Heart right ventricle (tissue), 16 donors: Measurements from ENCODE around the gene TRAF7. TPM values are rescaled to one million over a fixed set of nuclear protein-coding genes. Genes with fewer than 3 reads are reported as not detected.
"Not testable (repeated sequence)": the region's sequence is repeated elsewhere in the genome, so short reads cannot be mapped to it uniquely, and the experiment has no call there.

Experiments used
- ATAC-seq, 8 donors: fragments of 200-7000 bp; cut with Tn5 transposase; one replicate each; pipeline ENCODE4 v1.9.1; 2020; ENCODE audit warnings: mild to moderate bottlenecking in 8 of 8, moderate library complexity in 8 of 8, moderate number of reproducible peaks in 1 of 8
- DNase-seq, 2 donors: peaks; one replicate each; pipeline ENCODE4 v3.0.0-alpha.2; 2020
- H3K27ac ChIP-seq, 10 donors: fragments of 200-600 bp; sonication (generic) in 2 of 10; one replicate each; pipeline versions ENCODE4 v1.5.0 to v1.8.0; 2020 to 2022; ENCODE audit warnings: mild to moderate bottlenecking in 3 of 10
- H3K27me3 ChIP-seq, 7 donors: fragments of 200-600 bp; one replicate each; pipeline ENCODE4 v1.8.0; 2021 to 2022; ENCODE audit warnings: mild to moderate bottlenecking in 2 of 7
- H3K36me3 ChIP-seq, 9 donors: fragments of 200-600 bp; sonication (generic) in 1 of 9; one replicate each; pipeline versions ENCODE4 v1.5.0 to v1.8.0; 2020 to 2022; ENCODE audit warnings: mild to moderate bottlenecking in 2 of 9
- H3K4me1 ChIP-seq, 9 donors: fragments of 200-600 bp; sonication (generic) in 1 of 9; one replicate each; pipeline versions ENCODE4 v1.5.0 to v1.8.0; 2020 to 2022; ENCODE audit warnings: mild to moderate bottlenecking in 4 of 9
- H3K4me3 ChIP-seq, 10 donors: fragments of 200-600 bp; sonication (generic) in 2 of 10; one replicate each; pipeline versions ENCODE4 v1.5.0 to v1.8.0; 2020 to 2022; ENCODE audit warnings: mild to moderate bottlenecking in 7 of 10, moderate library complexity in 2 of 10
- H3K9me3 ChIP-seq, 11 donors: fragments of 200-600 bp in 10 of 11; sonication (generic) in 2 of 11; one replicate each; pipeline versions ENCODE4 v1.5.0 to v1.8.0; 2013 to 2022; ENCODE audit warnings: mild to moderate bottlenecking in 2 of 11, control low read depth in 1 of 11, moderate library complexity in 1 of 11
- WGBS, 2 donors: extraction: QIAGEN DNeasy Blood & Tissue Kit; methylation state at CpG; one replicate each; pipeline ENCODE4 v1.1.7; 2013; ENCODE audit warnings: inconsistent platforms in 1 of 2; 5-methylcytosine and 5-hydroxymethylcytosine counted together
- intact Hi-C, 10 donors: fragments of 100-400 bp; cut with DNase I; formaldehyde crosslinking; loops; one replicate each; pipeline versions ENCODE4 v1.11.1 to v1.14.2; 2022
- long read RNA-seq, 3 donors: library from polyadenylated mRNA; unstranded; transcript quantifications; one replicate each; pipeline ENCODE4 v2.0.0, GENCODE V29; 2020 to 2021
- polyA plus RNA-seq, 2 donors: library from polyadenylated mRNA; stranded (reverse); fragments of 200-250 nt; gene quantifications; one replicate each; pipeline ENCODE4 v1.2.3, GENCODE V29; 2013
- total RNA-seq, 10 donors: library from RNA; stranded (reverse); fragmentation: NEBNext Ultra II Directional in 3 of 10; extraction: Animal tissue kit (Norgen Biotek cat#: 25700) in 3 of 10; gene quantifications; one replicate each; pipeline versions ENCODE4 v1.2.1 to v1.2.4, GENCODE V29; 2021 to 2023
- TF ChIP-seq, protein P1 (sequence below), 9 donors: fragments of 200-600 bp; sonication (generic) in 2 of 9; IDR thresholded peaks; one replicate each; pipeline versions ENCODE4 v1.5.0 to v1.8.0; 2021 to 2022; ENCODE audit warnings: antibody characterized with exemption in 9 of 9, mild to moderate bottlenecking in 5 of 9, moderate library complexity in 1 of 9
- donor health status: Arrhythmogenic right ventricular cardiomyopathy.
- donor health status: ischemic (EF 13 %, LVEDD 7.1; RV severe dilation, severe dysfunction).
- donor health status: healthy with polysubstance abuse.
- donor health status: DM: no; HTN: yes; CAD: no.
- donor health status: DM: no; HTN: no; CAD: no.
- donor health status: ischemic (EF 25% LVEDD 6.9; RV normal size, moderate dysfunction).
- donor health status: ischemic (EF 25% LVEDD 5.7; RV mildly dilated, moderate dysfunction).
- donor health status: healthy.
- donor health status: DM: yes; HTN: yes; CAD: no.
- donor health status: Ischemic cardiomyopathy.
- donor health status: ischemic (EF 35%, LVEDD 5.7; RV mildly dilated, moderate dysfunction).
- donor health status: nonischemic (EF 11% LVEDD 7.7; RV severe dilation, severe dysfunction).
- donor health status: DM: yes; HTN: yes; CAD: no.
- donor health status: PGD.
- donor health status: ischemic (EF 29% LVEDD 5.4; RV normal size, mild dysfunction).
- donor health status: nonischemic (EF 23%, LVEDD 6.1; RV moderate dilation, normal function).

TRAF7 gene
- total RNA-seq (10 to 100 TPM; 16.9 to 44.9 (median 23.8) TPM), polyA plus RNA-seq (10 to 100 TPM; 14.6 to 28.2 TPM)
- long read RNA-seq, donor 1, transcript TRAF7-201 (21 exons, 3,700 nt) = major isoform, 15 of 39 reads
- long read RNA-seq, donor 1, partial matches to known transcripts = 20 of 39 reads
- long read RNA-seq, donor 1, other reads (novel, unspliced or antisense) = 4 of 39 reads
- long read RNA-seq, donor 2, transcript TRAF7-201 (21 exons, 3,700 nt) = major isoform, 12 of 44 reads
- long read RNA-seq, donor 2, partial matches to known transcripts = 24 of 44 reads
- long read RNA-seq, donor 2, other reads (novel, unspliced or antisense) = 8 of 44 reads
- long read RNA-seq, donor 3, transcript TRAF7-201 (21 exons, 3,700 nt) = major isoform, 12 of 32 reads
- long read RNA-seq, donor 3, partial matches to known transcripts = 14 of 32 reads
- long read RNA-seq, donor 3, other reads (novel, unspliced or antisense) = 6 of 32 reads

DNA sequence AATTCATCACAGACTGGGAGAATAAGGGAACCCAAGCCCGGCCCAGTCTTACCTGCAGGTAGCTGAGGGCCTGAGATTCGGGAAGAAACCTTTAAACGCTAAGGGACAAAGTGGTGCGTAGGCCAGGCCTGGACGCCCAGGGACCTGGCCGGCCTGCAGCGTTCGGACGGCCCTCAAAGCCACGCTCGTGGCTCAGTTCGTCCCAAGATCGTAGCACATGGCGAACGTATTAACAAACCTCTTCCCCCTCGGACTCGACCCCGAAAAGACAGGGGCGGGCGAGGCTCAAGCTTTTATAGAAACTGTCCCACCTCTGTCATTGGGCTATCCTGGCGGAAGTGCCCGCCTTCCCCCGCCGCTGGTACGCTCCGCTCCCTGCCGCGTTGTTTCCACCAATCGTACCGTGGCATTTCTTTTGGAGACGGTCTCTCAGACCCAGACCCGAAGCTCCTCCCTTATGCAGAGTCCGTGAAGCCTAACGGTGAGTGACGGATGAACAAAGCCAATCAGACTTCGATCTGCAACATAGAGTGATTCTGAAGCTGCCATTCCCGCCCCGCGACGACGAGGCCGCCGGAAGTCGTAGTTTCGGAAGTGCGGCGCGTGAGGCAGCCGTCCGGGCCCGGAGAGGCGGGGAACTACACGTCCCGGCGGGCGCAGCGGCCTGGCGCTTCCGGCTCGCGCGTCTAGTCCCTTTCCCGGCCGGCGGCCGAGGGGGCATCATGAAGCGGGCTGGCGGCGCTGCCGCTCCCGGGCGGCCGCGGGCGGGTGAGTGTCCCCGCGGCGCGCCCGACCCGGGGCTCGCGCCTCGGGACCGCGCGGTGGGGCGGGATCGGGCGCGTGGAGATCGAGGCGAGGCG lies at the start of gene TRAF7:
TSS of gene TRAF7 (plus strand) at position 692 of the 860 bp plus-strand sequence. CDS start 8,139 bp downstream, outside the sequence.
- TF ChIP-seq, protein P1, sequence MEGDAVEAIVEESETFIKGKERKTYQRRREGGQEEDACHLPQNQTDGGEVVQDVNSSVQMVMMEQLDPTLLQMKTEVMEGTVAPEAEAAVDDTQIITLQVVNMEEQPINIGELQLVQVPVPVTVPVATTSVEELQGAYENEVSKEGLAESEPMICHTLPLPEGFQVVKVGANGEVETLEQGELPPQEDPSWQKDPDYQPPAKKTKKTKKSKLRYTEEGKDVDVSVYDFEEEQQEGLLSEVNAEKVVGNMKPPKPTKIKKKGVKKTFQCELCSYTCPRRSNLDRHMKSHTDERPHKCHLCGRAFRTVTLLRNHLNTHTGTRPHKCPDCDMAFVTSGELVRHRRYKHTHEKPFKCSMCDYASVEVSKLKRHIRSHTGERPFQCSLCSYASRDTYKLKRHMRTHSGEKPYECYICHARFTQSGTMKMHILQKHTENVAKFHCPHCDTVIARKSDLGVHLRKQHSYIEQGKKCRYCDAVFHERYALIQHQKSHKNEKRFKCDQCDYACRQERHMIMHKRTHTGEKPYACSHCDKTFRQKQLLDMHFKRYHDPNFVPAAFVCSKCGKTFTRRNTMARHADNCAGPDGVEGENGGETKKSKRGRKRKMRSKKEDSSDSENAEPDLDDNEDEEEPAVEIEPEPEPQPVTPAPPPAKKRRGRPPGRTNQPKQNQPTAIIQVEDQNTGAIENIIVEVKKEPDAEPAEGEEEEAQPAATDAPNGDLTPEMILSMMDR (IDR thresholded peaks at IDR 0.05) = no peak
- WGBS, 2 donors = 0 to 1% methylated on average over 88 to 94 of the region's 94 CpGs

DNA sequence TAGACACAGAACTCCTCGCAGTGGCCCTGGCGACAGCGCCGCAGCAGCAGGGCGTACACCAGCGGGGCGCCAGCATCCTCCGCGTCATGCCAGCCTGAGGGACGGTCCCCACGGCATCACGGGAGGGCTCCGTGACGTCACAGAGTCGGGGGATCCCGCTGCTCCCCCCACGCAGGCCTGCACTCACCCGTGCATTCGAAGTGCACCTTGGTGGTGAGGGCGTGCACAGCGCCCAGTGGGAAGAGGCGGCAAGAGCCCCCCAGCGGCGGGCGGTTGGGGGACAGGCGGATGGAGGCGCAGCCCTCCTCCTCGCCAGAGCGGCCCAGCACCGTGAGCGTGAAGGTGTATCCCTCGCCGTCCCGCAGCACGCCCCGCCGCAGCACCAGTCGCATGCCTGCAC lies 49.4 kb upstream of the TRAF7 start:
- intact Hi-C loops, H3K9me3 ChIP-seq, ATAC-seq, DNase-seq, H3K4me1 ChIP-seq, H3K4me3 ChIP-seq, H3K27me3 ChIP-seq, H3K27ac ChIP-seq: not testable (repeated sequence)
- WGBS, 2 donors = 95% methylated on average over 38 of the region's 38 CpGs
- H3K36me3 ChIP-seq = peaks cover 0 to 86% (median 27%) of the 10 kb centered on the region in 9 donors

More for the DNA sequence above, at the start of gene TRAF7:
- H3K27me3 ChIP-seq = no peaks in the 10 kb centered on the region
- H3K4me1 ChIP-seq = peaks cover 39 to 89% (median 78%) of the 10 kb centered on the region in 9 donors
- peak within 1 kb of the TSS; percentile 53 to 92 (median 80) for H3K4me3 ChIP-seq
- no peaks in the 10 kb centered on the region for H3K9me3 ChIP-seq
- peak; percentile 98 to 100 for DNase-seq
- peak; percentile 90 to 96 (median 94) for ATAC-seq
- peak within 1 kb of the TSS in 9 of 10 donors; percentile 64 to 89 (median 86) for H3K27ac ChIP-seq
- H3K36me3 ChIP-seq = peaks cover 0 to 29% (median 2%) of the 10 kb centered on the region in 9 donors
- intact Hi-C loops = loop anchor here in 3 of 10 donors (5.0 to 10.0 kb wide), 3 partner anchors 52 to 349 kb away; partner anchors contain the start of genes ECI1 (in 1 of the 3) and MLST8 (in 1 of the 3)

GRCh38 chr16:2107121-2107790 lies 48.3 kb upstream of the TRAF7 start:
- intact Hi-C loops, H3K4me3 ChIP-seq, H3K9me3 ChIP-seq, H3K27me3 ChIP-seq, H3K4me1 ChIP-seq, H3K27ac ChIP-seq, DNase-seq: not testable (repeated sequence)
- WGBS, 2 donors = 82 to 83% methylated on average over 17 of the region's 17 CpGs
- ATAC-seq = peak in 2 of 8 donors; percentile 7 to 25
- H3K36me3 ChIP-seq = peaks cover 0 to 86% (median 32%) of the 10 kb centered on the region in 9 donors

- H3K9me3 ChIP-seq, H3K4me3 ChIP-seq, intact Hi-C loops, DNase-seq, H3K4me1 ChIP-seq, H3K27me3 ChIP-seq, H3K27ac ChIP-seq: not testable (repeated sequence)
- ATAC-seq = peak in 2 of 8 donors; percentile 5 to 6
- peaks cover 0 to 86% (median 27%) of the 10 kb centered on the region in 9 donors for H3K36me3 ChIP-seq
- WGBS, 2 donors = 94 to 96% methylated on average over 23 of the region's 23 CpGs
Measured at GRCh38 chr16:2107791-2108125, 47.8 kb upstream of the TRAF7 start.

DNA sequence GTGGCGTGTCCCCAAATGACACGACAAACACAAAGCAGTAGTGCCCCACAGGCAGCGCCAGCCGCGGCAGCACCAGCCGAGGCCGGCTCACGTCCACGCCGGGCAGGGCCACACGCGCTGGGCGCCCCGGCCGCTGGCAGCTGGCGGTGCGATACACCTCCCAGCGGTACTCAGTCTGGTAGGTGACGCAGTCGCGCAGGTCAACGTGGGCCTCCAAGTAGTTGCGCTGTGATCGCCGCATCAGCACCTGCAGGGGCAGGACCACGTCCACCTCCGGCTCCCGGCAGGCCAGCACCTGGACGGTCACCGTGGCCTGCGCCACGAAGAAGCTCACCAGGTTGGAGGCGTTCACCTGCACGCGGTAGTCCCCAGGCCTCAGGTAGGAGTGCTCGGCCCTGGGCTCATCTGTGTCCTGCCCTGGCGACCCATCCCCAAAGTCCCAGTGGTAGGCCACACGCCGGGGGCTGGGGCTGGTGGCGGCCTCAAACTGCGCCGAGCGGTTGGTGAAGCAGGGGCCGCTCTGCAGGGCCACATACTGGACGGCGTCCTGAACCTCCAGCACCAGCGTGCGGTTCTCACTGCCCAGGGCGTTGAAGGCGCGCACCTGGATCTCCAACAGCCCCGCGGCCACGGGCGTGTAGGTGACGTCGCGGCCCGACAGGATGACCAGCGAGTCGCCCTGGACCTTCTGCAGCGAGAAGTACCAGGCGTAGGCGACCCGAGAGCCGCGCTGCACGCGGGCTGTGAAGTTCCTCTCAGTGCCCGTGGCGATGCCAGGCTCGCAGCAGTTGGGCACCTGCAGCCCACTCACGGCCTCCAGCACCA lies 46.9 kb upstream of the TRAF7 start:
- peaks cover 0 to 83% (median 24%) of the 10 kb centered on the region in 9 donors for H3K36me3 ChIP-seq
- H3K27me3 ChIP-seq, H3K9me3 ChIP-seq, H3K4me3 ChIP-seq, intact Hi-C loops, H3K4me1 ChIP-seq, H3K27ac ChIP-seq, DNase-seq: not testable (repeated sequence)
- ATAC-seq = peak in 3 of 8 donors; percentile 16 to 39 (median 23)
- 97 to 98% methylated on average over 72 to 73 of the region's 73 CpGs for WGBS, 2 donors

DNA sequence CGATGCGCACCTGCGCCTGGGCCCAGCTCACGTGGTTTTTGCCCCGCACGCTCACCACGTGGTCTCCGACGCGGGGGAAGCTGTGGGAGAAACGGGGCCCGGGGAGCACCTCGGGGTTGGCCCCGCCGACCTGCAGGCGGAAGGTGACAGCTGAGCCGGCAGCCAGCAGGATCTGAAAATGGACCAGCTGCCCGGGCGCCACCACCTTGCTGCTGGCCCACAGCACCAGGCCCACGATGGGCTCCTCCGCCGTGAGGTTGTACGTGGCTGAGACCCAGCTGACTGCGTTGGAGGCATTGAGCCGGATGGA lies 46.4 kb upstream of the TRAF7 start:
- H3K27ac ChIP-seq, H3K4me1 ChIP-seq, H3K9me3 ChIP-seq, H3K27me3 ChIP-seq, intact Hi-C loops, DNase-seq, H3K4me3 ChIP-seq: not testable (repeated sequence)
- 94 to 98% methylated on average over 17 to 25 of the region's 25 CpGs for WGBS, 2 donors
- ATAC-seq = peak in 2 of 8 donors; percentile 5 to 6
- peaks cover 0 to 88% (median 25%) of the 10 kb centered on the region in 9 donors for H3K36me3 ChIP-seq

DNA sequence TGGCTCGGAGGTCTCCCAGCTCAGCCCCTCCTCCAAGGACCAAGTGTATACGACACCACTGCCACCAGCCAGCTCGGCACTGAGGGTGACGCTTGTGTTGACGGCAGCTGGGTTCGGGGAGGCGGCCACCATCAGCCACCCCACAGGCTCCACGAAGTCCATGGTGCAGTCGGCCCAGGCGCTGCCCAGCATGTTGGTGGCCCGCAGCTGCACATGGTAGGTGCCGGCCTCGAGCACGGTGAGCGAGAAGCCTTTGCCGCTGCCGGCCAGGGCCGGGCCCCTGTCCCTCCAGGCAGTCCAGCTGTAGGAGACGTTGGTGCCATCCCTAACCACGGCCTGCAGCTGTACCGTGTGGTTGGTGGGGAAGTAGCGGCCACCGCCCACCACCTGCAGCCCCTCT lies 45.7 kb upstream of the TRAF7 start:
- intact Hi-C loops, H3K27ac ChIP-seq: not testable (repeated sequence)

GRCh38 chr16:2110332-2111008 lies 45.1 kb upstream of the TRAF7 start:
- DNase-seq, H3K4me1 ChIP-seq, H3K27me3 ChIP-seq, intact Hi-C loops, H3K4me3 ChIP-seq, H3K27ac ChIP-seq, H3K9me3 ChIP-seq: not testable (repeated sequence)
- peak; percentile 10 to 64 (median 51) for ATAC-seq
- H3K36me3 ChIP-seq = peaks cover 0 to 93% (median 28%) of the 10 kb centered on the region in 9 donors
- 91% methylated on average over 42 of the region's 43 CpGs for WGBS, 2 donors

More for the DNA sequence above, 45.7 kb upstream of the TRAF7 start:
- H3K4me3 ChIP-seq, H3K27me3 ChIP-seq, DNase-seq, H3K4me1 ChIP-seq, H3K9me3 ChIP-seq: not testable (repeated sequence)
- peak in 4 of 8 donors; percentile 12 to 38 (median 14) for ATAC-seq
- WGBS, 2 donors = 88 to 96% methylated on average over 22 to 23 of the region's 23 CpGs
- H3K36me3 ChIP-seq = peaks cover 0 to 95% (median 28%) of the 10 kb centered on the region in 9 donors
